Activated naive CD4-positive, alpha-beta T cell treated with anti-CD3 and anti-CD28 coated beads for 36 hours (primary cell): ENCODE results near the gene PSMA4. TPM values are rescaled to one million over a fixed set of nuclear protein-coding genes. Genes with fewer than 3 reads are reported as not detected.
"Not testable (repeated sequence)": the region's sequence is repeated elsewhere in the genome, so short reads cannot be mapped to it uniquely, and the experiment has no call there.

Experiments
- CTCF ChIA-PET: fragments of 350-600 bp; sonication (Branson Sonifier 250); formaldehyde crosslinking; loops from one replicate; lab custom pipeline; 2021; ENCODE audit warnings: antibody characterized with exemption; lab: Charles Lee
- DNase-seq: peaks from one replicate; pipeline ENCODE4 v3.0.0-alpha.2; 2020
- H3K27ac Mint-ChIP-seq: one replicate; pipeline ENCODE4 v1.8.0; 2021; ENCODE audit warnings: mild to moderate bottlenecking, mixed read lengths
- H3K27me3 Mint-ChIP-seq: one replicate; pipeline ENCODE4 v1.8.0; 2021; ENCODE audit warnings: low read depth, mixed read lengths
- H3K36me3 Mint-ChIP-seq: one replicate; pipeline ENCODE4 v1.8.0; 2021; ENCODE audit warnings: low read depth, mixed read lengths
- H3K4me1 Mint-ChIP-seq: one replicate; pipeline ENCODE4 v1.8.0; 2021; ENCODE audit warnings: low read depth, mixed read lengths
- H3K4me3 Mint-ChIP-seq: one replicate; pipeline ENCODE4 v1.8.0; 2021; ENCODE audit warnings: mild to moderate bottlenecking, moderate library complexity, mixed read lengths
- H3K9me3 Mint-ChIP-seq: one replicate; pipeline ENCODE4 v1.8.0; 2021; ENCODE audit warnings: mixed read lengths
- intact Hi-C: fragments of 100-400 bp; cut with micrococcal nuclease; formaldehyde crosslinking; loops from one replicate; pipeline ENCODE4 v1.15.1; 2023
- total RNA-seq, 2 experiments: library from RNA; stranded (reverse); gene quantifications; one replicate each; pipeline ENCODE4 v1.2.3, GENCODE V29; 2021

PSMA4 gene
- total RNA-seq, 2 experiments from 2014 or later = 306 to 310 TPM

DNA sequence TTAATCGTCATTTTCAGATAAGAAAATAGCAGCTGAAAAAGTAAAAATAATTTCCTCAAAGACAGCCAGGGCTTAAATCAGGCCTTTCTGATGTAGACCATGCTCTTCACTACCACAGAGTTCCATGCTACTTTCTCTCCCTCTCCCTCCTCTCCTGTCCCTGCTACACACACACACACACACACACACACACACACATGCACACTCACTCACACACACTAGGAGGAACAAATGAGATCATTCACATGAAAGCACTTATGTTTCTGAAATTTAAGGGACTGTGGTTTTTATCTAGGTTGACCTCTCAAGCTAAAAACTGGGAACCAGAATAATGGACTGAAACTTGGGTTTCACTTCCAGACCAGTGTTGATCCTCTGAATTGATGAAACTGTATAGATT, 4.1 kb upstream of the PSMA4 start:
- H3K4me1 Mint-ChIP-seq = peaks cover 4% of the 10 kb centered on the region
- no peaks in the 10 kb centered on the region for H3K27me3 Mint-ChIP-seq
- intact Hi-C loops = no loop called here
- H3K9me3 Mint-ChIP-seq = no peaks in the 10 kb centered on the region
- no peak overlapping the region for H3K27ac Mint-ChIP-seq
- no peak for DNase-seq
- CTCF ChIA-PET = interaction anchor here (0.7 kb wide), 1 partner anchor 21 kb away, joined by 3 read pairs; no protein-coding TSS in a partner anchor
- H3K36me3 Mint-ChIP-seq = peaks cover 5% of the 10 kb centered on the region
- no peak overlapping the region for H3K4me3 Mint-ChIP-seq

GRCh38 chr15:78537266-78537905, 2.9 kb upstream of the PSMA4 start:
- Mint-ChIP-seq H3K36me3 (peaks cover 14% of the 10 kb centered on the region), H3K27ac (peak overlapping the region; percentile 10), H3K4me1 (peaks cover 9% of the 10 kb centered on the region), H3K4me3 (no peak overlapping the region), H3K27me3 (no peaks in the 10 kb centered on the region), H3K9me3 (no peaks in the 10 kb centered on the region)
- no peak for DNase-seq
- intact Hi-C loops = no loop called here
- CTCF ChIA-PET = no interaction called here

DNA sequence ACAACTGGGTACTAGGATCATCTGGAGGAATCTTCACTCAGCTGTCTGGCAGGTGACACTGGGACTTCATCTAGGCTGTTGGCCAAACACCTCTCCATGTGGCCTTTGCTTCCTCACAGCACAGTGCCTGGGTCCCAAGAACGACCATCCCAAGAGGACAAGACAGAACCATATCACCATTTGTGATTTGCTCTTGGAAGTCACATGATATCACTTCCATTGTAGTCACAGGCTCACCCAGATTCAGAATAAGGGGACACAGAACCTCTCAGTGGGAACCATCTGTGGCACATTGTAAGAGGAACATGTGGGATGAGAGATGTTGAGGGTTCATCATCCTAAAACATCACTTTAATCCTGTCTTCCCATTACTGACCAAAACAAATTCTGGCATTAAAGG, 1.9 kb upstream of the PSMA4 start:
- Mint-ChIP-seq H3K27ac (peak overlapping the region; percentile 1), H3K9me3 (no peaks in the 10 kb centered on the region), H3K4me3 (no peak overlapping the region), H3K36me3 (peaks cover 22% of the 10 kb centered on the region), H3K27me3 (no peaks in the 10 kb centered on the region), H3K4me1 (peaks cover 18% of the 10 kb centered on the region)
- intact Hi-C loops = no loop called here
- DNase-seq = no peak
- CTCF ChIA-PET = no interaction called here

DNA sequence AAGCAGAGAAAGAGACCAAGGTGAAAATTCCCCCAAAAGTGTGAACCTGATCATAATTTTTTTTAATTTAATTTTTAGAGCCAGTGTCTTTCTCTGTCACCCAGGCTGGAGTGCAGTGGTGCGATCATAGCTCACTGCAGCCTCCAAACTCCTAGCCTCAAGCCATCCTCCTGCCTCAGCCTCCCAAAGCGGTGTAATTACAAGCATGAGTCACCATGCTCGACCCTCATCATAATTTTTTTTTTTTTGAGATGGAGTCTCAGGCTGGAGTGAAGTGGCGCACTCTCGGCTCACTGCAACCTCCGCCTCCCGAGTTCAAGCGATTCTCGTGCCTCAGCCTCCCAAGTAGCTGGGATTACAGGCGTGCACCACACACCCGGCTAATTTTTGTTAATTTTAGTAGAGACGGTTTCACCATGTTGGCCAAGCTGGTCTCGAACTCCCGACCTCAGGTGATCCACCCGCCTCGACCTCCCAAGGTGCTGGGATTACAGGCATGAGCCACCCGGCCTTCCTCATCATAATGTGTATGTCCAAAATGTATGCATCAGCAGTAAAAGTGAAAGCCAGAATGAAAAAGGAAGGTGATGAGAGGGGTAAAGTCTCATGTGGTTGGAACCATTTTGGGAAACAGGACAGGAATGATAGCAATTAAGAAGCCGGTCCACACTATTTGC, 642 bp upstream of the PSMA4 start:
- H3K9me3 Mint-ChIP-seq, H3K27me3 Mint-ChIP-seq: not testable (repeated sequence)
- peaks cover 22% of the 10 kb centered on the region for H3K4me1 Mint-ChIP-seq
- CTCF ChIA-PET = interaction anchor here (0.6 kb wide), 1 partner anchor 102 kb away, joined by 4 read pairs; no protein-coding TSS in a partner anchor
- peaks cover 25% of the 10 kb centered on the region for H3K36me3 Mint-ChIP-seq
- peak; percentile 21 for DNase-seq
- peak overlapping the region; percentile 84 for H3K4me3 Mint-ChIP-seq
- intact Hi-C loops = loop anchor here (1.0 to 5.0 kb wide), 5 partner anchors 27 to 333 kb away; partner anchors contain the start of genes HYKK, IREB2, MORF4L1 and SKIC8
- H3K27ac Mint-ChIP-seq = peak overlapping the region; percentile 90

GRCh38 chr15:78540871-78541743, 863 bp downstream of the PSMA4 start:
- peak; percentile 29 for DNase-seq
- H3K4me1 Mint-ChIP-seq = peaks cover 23% of the 10 kb centered on the region
- no peaks in the 10 kb centered on the region for H3K27me3 Mint-ChIP-seq
- intact Hi-C loops = loop anchor here (1.0 to 5.0 kb wide), 5 partner anchors 26 to 331 kb away; partner anchors contain the start of genes HYKK, IREB2, MORF4L1 and SKIC8
- H3K9me3 Mint-ChIP-seq = no peaks in the 10 kb centered on the region
- CTCF ChIA-PET = interaction anchor here (0.6 to 0.8 kb wide), 3 partner anchors 8 to 267 kb away, joined by 3 to 4 read pairs (median 3); no protein-coding TSS in a partner anchor
- H3K4me3 Mint-ChIP-seq = peak overlapping the region; percentile 84
- peaks cover 37% of the 10 kb centered on the region for H3K36me3 Mint-ChIP-seq
- H3K27ac Mint-ChIP-seq = peak overlapping the region; percentile 90

GRCh38 chr15:78541744-78542034, 1.4 kb downstream of the PSMA4 start:
- CTCF ChIA-PET = no interaction called here
- peaks cover 41% of the 10 kb centered on the region for H3K36me3 Mint-ChIP-seq
- intact Hi-C loops = loop anchor here (2.0 to 5.0 kb wide), 3 partner anchors 25 to 331 kb away; partner anchors contain the start of genes MORF4L1 and SKIC8
- peaks cover 23% of the 10 kb centered on the region for H3K4me1 Mint-ChIP-seq
- H3K4me3 Mint-ChIP-seq = peak overlapping the region; percentile 84
- H3K27me3 Mint-ChIP-seq = no peaks in the 10 kb centered on the region
- no peaks in the 10 kb centered on the region for H3K9me3 Mint-ChIP-seq
- H3K27ac Mint-ChIP-seq = peak overlapping the region; percentile 90
- DNase-seq = no peak

DNA sequence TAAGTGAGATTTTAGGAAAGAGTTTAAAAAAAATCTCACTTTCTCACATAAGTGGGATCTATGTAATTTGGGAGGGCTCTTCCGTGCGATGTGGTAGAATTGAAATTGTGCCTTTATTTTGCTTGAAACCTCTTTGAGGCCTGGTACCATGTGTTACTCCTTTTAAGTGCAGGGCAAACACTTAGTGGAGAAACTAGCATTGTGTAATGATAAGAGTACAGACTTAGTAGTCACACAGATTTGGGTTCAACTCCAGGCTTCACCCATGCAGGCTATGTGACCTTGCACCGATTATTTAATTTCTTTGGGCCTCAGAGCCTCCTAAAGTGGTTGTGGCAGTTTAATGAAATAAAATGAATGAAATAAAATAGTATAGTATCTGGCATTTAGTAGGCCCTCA, 2.4 kb downstream of the PSMA4 start:
- intact Hi-C loops = loop anchor here (5.0 kb wide), 1 partner anchor 330 kb away; the partner anchor contains the start of gene MORF4L1
- peak overlapping the region; percentile 63 for H3K27ac Mint-ChIP-seq
- peaks cover 23% of the 10 kb centered on the region for H3K4me1 Mint-ChIP-seq
- CTCF ChIA-PET = no interaction called here
- no peaks in the 10 kb centered on the region for H3K27me3 Mint-ChIP-seq
- no peak for DNase-seq
- H3K9me3 Mint-ChIP-seq = no peaks in the 10 kb centered on the region
- peaks cover 45% of the 10 kb centered on the region for H3K36me3 Mint-ChIP-seq
- H3K4me3 Mint-ChIP-seq = peak overlapping the region; percentile 42

DNA sequence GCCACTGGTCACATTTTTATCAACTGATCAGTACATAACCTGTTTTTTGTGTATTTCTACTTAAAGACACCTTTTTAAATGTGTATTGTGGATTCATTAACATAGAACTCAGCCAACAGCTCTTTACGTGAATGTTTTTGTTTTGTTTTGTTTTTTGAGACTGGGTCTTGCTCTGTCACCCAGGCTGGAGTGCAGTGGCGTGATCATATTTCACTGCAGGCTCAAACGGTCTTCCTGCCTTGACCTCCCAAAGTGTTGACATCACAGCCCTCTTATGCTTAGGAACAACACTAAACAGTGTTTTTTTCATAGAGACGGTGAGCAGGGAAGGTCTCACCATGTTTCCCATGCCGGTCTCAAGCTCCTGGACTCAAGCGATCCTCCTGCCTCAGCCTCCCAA, 9.9 kb downstream of the PSMA4 start:
- CTCF ChIA-PET = interaction anchor here (1.5 kb wide), 1 partner anchor 10 kb away, joined by 3 read pairs; the partner anchor contains the start of gene PSMA4
- no peaks in the 10 kb centered on the region for H3K9me3 Mint-ChIP-seq
- intact Hi-C loops = no loop called here
- no peaks in the 10 kb centered on the region for H3K27me3 Mint-ChIP-seq
- peaks cover 31% of the 10 kb centered on the region for H3K36me3 Mint-ChIP-seq
- H3K27ac Mint-ChIP-seq = no peak overlapping the region
- H3K4me1 Mint-ChIP-seq = no peaks in the 10 kb centered on the region
- H3K4me3 Mint-ChIP-seq = no peak overlapping the region
- no peak for DNase-seq

- H3K4me3 Mint-ChIP-seq = no peak overlapping the region
- peaks cover 25% of the 10 kb centered on the region for H3K36me3 Mint-ChIP-seq
- DNase-seq = no peak
- no peaks in the 10 kb centered on the region for H3K27me3 Mint-ChIP-seq
- intact Hi-C loops = no loop called here
- H3K9me3 Mint-ChIP-seq = no peaks in the 10 kb centered on the region
- H3K27ac Mint-ChIP-seq = no peak overlapping the region
- CTCF ChIA-PET = no interaction called here
- no peaks in the 10 kb centered on the region for H3K4me1 Mint-ChIP-seq
Measured at GRCh38 chr15:78550815-78551214, 10.6 kb downstream of the PSMA4 start.

- H3K27ac Mint-ChIP-seq = no peak overlapping the region
- H3K4me3 Mint-ChIP-seq = no peak overlapping the region
- peaks cover under 1% of the 10 kb centered on the region for H3K27me3 Mint-ChIP-seq
- intact Hi-C loops = no loop called here
- peaks cover 18% of the 10 kb centered on the region for H3K36me3 Mint-ChIP-seq
- no peak for DNase-seq
- CTCF ChIA-PET = no interaction called here
- no peaks in the 10 kb centered on the region for H3K4me1 Mint-ChIP-seq
- H3K9me3 Mint-ChIP-seq = no peaks in the 10 kb centered on the region
Measured at GRCh38 chr15:78551902-78552301, 11.7 kb downstream of the PSMA4 start.

DNA sequence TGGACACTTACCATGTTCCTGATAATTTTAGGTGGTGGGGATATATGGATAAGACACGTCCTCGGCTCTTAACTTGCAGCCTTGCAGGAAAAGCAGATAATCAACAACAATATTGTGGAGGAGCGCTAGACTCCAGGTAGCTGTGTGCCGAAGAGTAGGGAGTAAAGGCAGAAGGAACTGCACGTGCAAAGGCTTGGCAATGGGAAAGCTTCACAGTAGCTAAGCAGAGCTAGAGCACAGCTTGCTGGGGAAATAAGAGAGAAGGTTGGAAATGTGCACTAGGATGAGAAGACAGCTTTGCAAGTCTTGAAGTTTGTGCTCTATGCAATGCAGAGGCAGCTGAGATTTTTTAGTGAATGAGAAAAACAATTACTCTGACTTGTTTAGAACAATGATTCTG, 12.4 kb downstream of the PSMA4 start:
- CTCF ChIA-PET = no interaction called here
- DNase-seq = no peak
- Mint-ChIP-seq H3K27ac (no peak overlapping the region), H3K36me3 (peaks cover 18% of the 10 kb centered on the region), H3K4me3 (no peak overlapping the region), H3K4me1 (no peaks in the 10 kb centered on the region), H3K27me3 (peaks cover 2% of the 10 kb centered on the region), H3K9me3 (no peaks in the 10 kb centered on the region)
- intact Hi-C loops = no loop called here

DNA sequence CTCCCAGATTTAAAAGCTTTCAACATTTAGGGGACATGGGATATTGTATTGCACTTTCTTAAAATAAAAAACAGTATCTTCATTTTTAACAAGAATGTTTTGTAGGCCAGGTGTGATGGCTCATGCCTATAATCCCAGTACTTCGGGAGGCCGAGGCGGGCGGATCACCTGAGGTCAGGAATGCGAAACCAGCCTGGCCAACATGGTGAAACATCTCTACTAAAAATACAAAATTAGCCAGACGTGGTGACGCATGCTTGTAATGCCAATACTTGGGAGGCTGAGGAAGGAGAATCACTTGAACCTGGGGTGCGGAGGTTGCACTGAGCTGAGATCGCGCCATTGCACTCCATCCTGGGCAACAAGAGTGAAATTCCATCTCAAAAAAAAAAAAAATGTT, 20.0 kb downstream of the PSMA4 start:
- DNase-seq, H3K9me3 Mint-ChIP-seq, CTCF ChIA-PET, H3K27ac Mint-ChIP-seq, H3K36me3 Mint-ChIP-seq, H3K4me3 Mint-ChIP-seq, H3K4me1 Mint-ChIP-seq: not testable (repeated sequence)
- H3K27me3 Mint-ChIP-seq = peaks cover 22% of the 10 kb centered on the region
- intact Hi-C loops = loop anchor here (5.0 kb wide), 1 partner anchor 53 kb away; the partner anchor contains the start of gene HYKK
